Right kidney (tissue), 1 donor: ENCODE results near the gene DZIP1.

Experiments used
- DNase-seq: peaks from one replicate; pipeline ENCODE4 v3.0.0-alpha.2; 2016

Gene DZIP1

GRCh38 chr13:95547531-95548167, 96.9 kb downstream of the DZIP1 start:
- no peak for DNase-seq

- DNase-seq = no peak
Observed at GRCh38 chr13:95546919-95547318, 97.6 kb downstream of the DZIP1 start.

GRCh38 chr13:95544293-95544692, 100.2 kb downstream of the DZIP1 start:
- no peak for DNase-seq

- DNase-seq = no peak
Observed at GRCh38 chr13:95541911-95542474, 102.5 kb downstream of the DZIP1 start.

- no peak for DNase-seq
Observed at GRCh38 chr13:95541308-95541707, 103.2 kb downstream of the DZIP1 start.

- DNase-seq = no peak
Observed at GRCh38 chr13:95540888-95541287, 103.6 kb downstream of the DZIP1 start.

GRCh38 chr13:95536632-95537241, 107.8 kb downstream of the DZIP1 start:
- no peak for DNase-seq

- no peak for DNase-seq
Observed at GRCh38 chr13:95535243-95535642, 109.3 kb downstream of the DZIP1 start.

GRCh38 chr13:95533545-95534160, 110.9 kb downstream of the DZIP1 start:
- peak; percentile 41 for DNase-seq

- no peak for DNase-seq
Observed at GRCh38 chr13:95530178-95530577, 114.3 kb downstream of the DZIP1 start.
